HCT116 (cell line): Measurements from ENCODE around the gene OPHN1.
"Not testable (repeated sequence)": the region's sequence is repeated elsewhere in the genome, so short reads cannot be mapped to it uniquely, and the experiment has no call there.

Experiments used
- JUND ChIP-seq: IDR thresholded peaks from 2 replicates; pipeline ENCODE4 v1.6.1; 2012
- MAX ChIP-seq: IDR thresholded peaks from 2 replicates; pipeline ENCODE4 v1.6.1; 2012
- POLR2A ChIP-seq: IDR thresholded peaks from 2 replicates; pipeline ENCODE4 v1.7.0; 2011; ENCODE audit warnings: borderline replicate concordance; ENCODE audit not compliant: insufficient read depth, insufficient read length; ENCODE audit errors: extremely low read depth
- POLR2AphosphoS5 ChIP-seq: IDR thresholded peaks from 2 replicates; pipeline ENCODE4 v1.6.1; 2011; ENCODE audit warnings: mild to moderate bottlenecking, low read depth, low read length, moderate library complexity
- RAD21 ChIP-seq: IDR thresholded peaks from 2 replicates; pipeline ENCODE4 v1.6.1; 2012; ENCODE audit warnings: low read depth, mild to moderate bottlenecking
- SRF ChIP-seq: IDR thresholded peaks from 2 replicates; pipeline ENCODE4 v1.6.1; 2012; ENCODE audit warnings: low read depth
- ZFX ChIP-seq: fragments of 450-650 bp; IDR thresholded peaks from 2 replicates; pipeline ENCODE4 v1.6.1; 2017
- ZNF274 ChIP-seq: fragments of 200-500 bp; sonication (Bioruptor generic); IDR thresholded peaks from 2 replicates; pipeline ENCODE4 v1.6.1; 2014; ENCODE audit warnings: mild to moderate bottlenecking, low read depth, low read length, inconsistent platforms
- TF ChIP-seq, protein P1 (sequence below), 3 experiments: fragments of 200-600 bp in 1 of 3; sonication (generic) in 1 of 3; IDR thresholded peaks in 2 of 3; conservative IDR thresholded peaks in 1 of 3; 2 replicates each; pipeline ENCODE4 v1.5.1; 2012 to 2017; ENCODE audit warnings: low read depth in 2 of 3, low read length in 2 of 3, antibody characterized with exemption in 1 of 3, borderline replicate concordance in 1 of 3, control low read depth in 1 of 3, mild to moderate bottlenecking in 1 of 3, mixed read lengths in 1 of 3, mixed run types in 1 of 3, moderate library complexity in 1 of 3; ENCODE audit not compliant: insufficient read depth in 1 of 3
- TF ChIP-seq, protein P2 (sequence below): IDR thresholded peaks from 2 replicates; pipeline ENCODE4 v1.6.1; 2011; ENCODE audit warnings: mild to moderate bottlenecking, low read length, moderate library complexity; ENCODE audit not compliant: insufficient replicate concordance; ENCODE audit errors: extremely low read depth
- TF ChIP-seq, protein P3 (sequence below): IDR thresholded peaks from 2 replicates; pipeline ENCODE4 v1.6.1; 2012; ENCODE audit warnings: low read depth

GRCh38 chrX:68326841-68327240 lies 106.5 kb downstream of the OPHN1 start:
- TF ChIP-seq, protein P1, sequence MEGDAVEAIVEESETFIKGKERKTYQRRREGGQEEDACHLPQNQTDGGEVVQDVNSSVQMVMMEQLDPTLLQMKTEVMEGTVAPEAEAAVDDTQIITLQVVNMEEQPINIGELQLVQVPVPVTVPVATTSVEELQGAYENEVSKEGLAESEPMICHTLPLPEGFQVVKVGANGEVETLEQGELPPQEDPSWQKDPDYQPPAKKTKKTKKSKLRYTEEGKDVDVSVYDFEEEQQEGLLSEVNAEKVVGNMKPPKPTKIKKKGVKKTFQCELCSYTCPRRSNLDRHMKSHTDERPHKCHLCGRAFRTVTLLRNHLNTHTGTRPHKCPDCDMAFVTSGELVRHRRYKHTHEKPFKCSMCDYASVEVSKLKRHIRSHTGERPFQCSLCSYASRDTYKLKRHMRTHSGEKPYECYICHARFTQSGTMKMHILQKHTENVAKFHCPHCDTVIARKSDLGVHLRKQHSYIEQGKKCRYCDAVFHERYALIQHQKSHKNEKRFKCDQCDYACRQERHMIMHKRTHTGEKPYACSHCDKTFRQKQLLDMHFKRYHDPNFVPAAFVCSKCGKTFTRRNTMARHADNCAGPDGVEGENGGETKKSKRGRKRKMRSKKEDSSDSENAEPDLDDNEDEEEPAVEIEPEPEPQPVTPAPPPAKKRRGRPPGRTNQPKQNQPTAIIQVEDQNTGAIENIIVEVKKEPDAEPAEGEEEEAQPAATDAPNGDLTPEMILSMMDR (IDR thresholded peaks at IDR 0.05 in 2 of 3, conservative IDR thresholded peaks at IDR 0.05 in 1 of 3; ENCODE audit: borderline replicate concordance in 1 of 3, insufficient read depth in 1 of 3, low read depth in 2 of 3, low read length in 2 of 3) = not testable (repeated sequence)
- not testable (repeated sequence) for TF ChIP-seq SRF, POLR2A, POLR2AphosphoS5, ZFX, ZNF274, MAX, RAD21, JUND
- TF ChIP-seq, protein P2, sequence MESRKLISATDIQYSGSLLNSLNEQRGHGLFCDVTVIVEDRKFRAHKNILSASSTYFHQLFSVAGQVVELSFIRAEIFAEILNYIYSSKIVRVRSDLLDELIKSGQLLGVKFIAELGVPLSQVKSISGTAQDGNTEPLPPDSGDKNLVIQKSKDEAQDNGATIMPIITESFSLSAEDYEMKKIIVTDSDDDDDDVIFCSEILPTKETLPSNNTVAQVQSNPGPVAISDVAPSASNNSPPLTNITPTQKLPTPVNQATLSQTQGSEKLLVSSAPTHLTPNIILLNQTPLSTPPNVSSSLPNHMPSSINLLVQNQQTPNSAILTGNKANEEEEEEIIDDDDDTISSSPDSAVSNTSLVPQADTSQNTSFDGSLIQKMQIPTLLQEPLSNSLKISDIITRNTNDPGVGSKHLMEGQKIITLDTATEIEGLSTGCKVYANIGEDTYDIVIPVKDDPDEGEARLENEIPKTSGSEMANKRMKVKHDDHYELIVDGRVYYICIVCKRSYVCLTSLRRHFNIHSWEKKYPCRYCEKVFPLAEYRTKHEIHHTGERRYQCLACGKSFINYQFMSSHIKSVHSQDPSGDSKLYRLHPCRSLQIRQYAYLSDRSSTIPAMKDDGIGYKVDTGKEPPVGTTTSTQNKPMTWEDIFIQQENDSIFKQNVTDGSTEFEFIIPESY = not testable (repeated sequence)
- TF ChIP-seq, protein P3, sequence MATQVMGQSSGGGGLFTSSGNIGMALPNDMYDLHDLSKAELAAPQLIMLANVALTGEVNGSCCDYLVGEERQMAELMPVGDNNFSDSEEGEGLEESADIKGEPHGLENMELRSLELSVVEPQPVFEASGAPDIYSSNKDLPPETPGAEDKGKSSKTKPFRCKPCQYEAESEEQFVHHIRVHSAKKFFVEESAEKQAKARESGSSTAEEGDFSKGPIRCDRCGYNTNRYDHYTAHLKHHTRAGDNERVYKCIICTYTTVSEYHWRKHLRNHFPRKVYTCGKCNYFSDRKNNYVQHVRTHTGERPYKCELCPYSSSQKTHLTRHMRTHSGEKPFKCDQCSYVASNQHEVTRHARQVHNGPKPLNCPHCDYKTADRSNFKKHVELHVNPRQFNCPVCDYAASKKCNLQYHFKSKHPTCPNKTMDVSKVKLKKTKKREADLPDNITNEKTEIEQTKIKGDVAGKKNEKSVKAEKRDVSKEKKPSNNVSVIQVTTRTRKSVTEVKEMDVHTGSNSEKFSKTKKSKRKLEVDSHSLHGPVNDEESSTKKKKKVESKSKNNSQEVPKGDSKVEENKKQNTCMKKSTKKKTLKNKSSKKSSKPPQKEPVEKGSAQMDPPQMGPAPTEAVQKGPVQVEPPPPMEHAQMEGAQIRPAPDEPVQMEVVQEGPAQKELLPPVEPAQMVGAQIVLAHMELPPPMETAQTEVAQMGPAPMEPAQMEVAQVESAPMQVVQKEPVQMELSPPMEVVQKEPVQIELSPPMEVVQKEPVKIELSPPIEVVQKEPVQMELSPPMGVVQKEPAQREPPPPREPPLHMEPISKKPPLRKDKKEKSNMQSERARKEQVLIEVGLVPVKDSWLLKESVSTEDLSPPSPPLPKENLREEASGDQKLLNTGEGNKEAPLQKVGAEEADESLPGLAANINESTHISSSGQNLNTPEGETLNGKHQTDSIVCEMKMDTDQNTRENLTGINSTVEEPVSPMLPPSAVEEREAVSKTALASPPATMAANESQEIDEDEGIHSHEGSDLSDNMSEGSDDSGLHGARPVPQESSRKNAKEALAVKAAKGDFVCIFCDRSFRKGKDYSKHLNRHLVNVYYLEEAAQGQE = not testable (repeated sequence)
